Kasumi-1 (cell line): ENCODE results near the gene PTRH1.

Experiments
- DNase-seq, 2 experiments: peaks; one replicate each; lab custom pipeline; 2025; lab: John Stamatoyannopoulos, UW

Gene PTRH1

GRCh38 chr9:127697575-127697974, 17.9 kb downstream of the PTRH1 start:
- DNase-seq = no peak

GRCh38 chr9:127694890-127695720, 20.4 kb downstream of the PTRH1 start:
- no peak for DNase-seq

GRCh38 chr9:127693697-127694096, 21.8 kb downstream of the PTRH1 start:
- DNase-seq = no peak

- DNase-seq = no peak
These were observed 22.3 kb downstream of the PTRH1 start for GRCh38 chr9:127693143-127693542.

GRCh38 chr9:127692071-127692470, 23.4 kb downstream of the PTRH1 start:
- DNase-seq = no peak

- no peak for DNase-seq
These were observed 24.7 kb downstream of the PTRH1 start for GRCh38 chr9:127690735-127691134.

GRCh38 chr9:127689329-127690000, 26.0 kb downstream of the PTRH1 start:
- DNase-seq = no peak

- no peak for DNase-seq
These were observed 28.7 kb downstream of the PTRH1 start for GRCh38 chr9:127686461-127687393.

GRCh38 chr9:127684576-127684975, 30.9 kb downstream of the PTRH1 start:
- DNase-seq = no peak

- DNase-seq = no peak
These were observed 31.7 kb downstream of the PTRH1 start for GRCh38 chr9:127683723-127684122.

- DNase-seq = no peak
These were observed 32.9 kb downstream of the PTRH1 start for GRCh38 chr9:127682351-127683136.

- no peak for DNase-seq
These were observed 34.6 kb downstream of the PTRH1 start for GRCh38 chr9:127680846-127681245.

GRCh38 chr9:127680226-127680625, 35.2 kb downstream of the PTRH1 start:
- DNase-seq = no peak

- DNase-seq = no peak
These were observed 36.0 kb downstream of the PTRH1 start for GRCh38 chr9:127679506-127679905.

GRCh38 chr9:127676638-127677037, 38.8 kb downstream of the PTRH1 start:
- DNase-seq = no peak

- no peak for DNase-seq
These were observed 42.2 kb downstream of the PTRH1 start for GRCh38 chr9:127673234-127673633.

GRCh38 chr9:127667906-127668305, 47.6 kb downstream of the PTRH1 start:
- DNase-seq = no peak

GRCh38 chr9:127667127-127667844, 48.2 kb downstream of the PTRH1 start:
- DNase-seq = no peak

GRCh38 chr9:127664678-127665507, 50.6 kb downstream of the PTRH1 start:
- no peak for DNase-seq

GRCh38 chr9:127664324-127664677, 51.2 kb downstream of the PTRH1 start:
- DNase-seq = no peak
